Measurements from ENCODE around the gene COQ5.

GRCh38 chr12:120466560-120467315, 62.2 kb downstream of the COQ5 start:
- TF ChIP-seq POLR2A (IDR thresholded peaks at IDR 0.05) (no peak), CTCF (IDR thresholded peaks at IDR 0.05) (no peak)

Measured in lower leg skin (tissue), 3 donors.